Large intestine (tissue), 12 donors: ENCODE measurements around the gene TEX29. TPM values are rescaled to one million over a fixed set of nuclear protein-coding genes. Genes with fewer than 3 reads are reported as not detected.

Source experiments
- DNase-seq, 2 donors: peaks; one replicate each; pipeline versions ENCODE4 v3.0.0 to v3.0.0-alpha.2; 2013
- H3K27ac ChIP-seq: one replicate; pipeline ENCODE4 v1.5.1; 2013; ENCODE audit warnings: low read length
- H3K27me3 ChIP-seq: 2 replicates; pipeline ENCODE4 v1.6.1; 2013; ENCODE audit warnings: low read length; ENCODE audit not compliant: control insufficient read depth, insufficient read depth
- H3K36me3 ChIP-seq: 2 replicates; pipeline ENCODE4 v1.6.1; 2013; ENCODE audit warnings: low read length; ENCODE audit not compliant: control insufficient read depth, insufficient read depth
- H3K4me1 ChIP-seq: one replicate; pipeline ENCODE4 v1.6.1; 2013; ENCODE audit warnings: low read length; ENCODE audit not compliant: control insufficient read depth, insufficient read depth
- H3K4me3 ChIP-seq: one replicate; pipeline ENCODE4 v1.5.1; 2013; ENCODE audit warnings: low read length
- H3K9me3 ChIP-seq: one replicate; pipeline ENCODE4 v1.6.1; 2013; ENCODE audit warnings: mild to moderate bottlenecking, low read depth, low read length, moderate library complexity; ENCODE audit not compliant: control insufficient read depth
- WGBS: methylation state at CpG from one replicate; pipeline ENCODE4 v1.1.5; 2013; ENCODE audit warnings: low lambda C conversion rate; ENCODE audit not compliant: insufficient coverage; 5-methylcytosine and 5-hydroxymethylcytosine counted together
- long read RNA-seq, 11 donors: transcript quantifications; one replicate each; lab custom pipeline, GENCODE V29; 2026
- polyA plus RNA-seq: library from polyadenylated mRNA; unstranded; fragments of 120-200 nt; gene quantifications from one replicate; pipeline ENCODE4 v1.2.1, GENCODE V29; 2013

The TEX29 gene
- 0.22 TPM for polyA plus RNA-seq
- long read RNA-seq, donor 1, result 0 reads
- long read RNA-seq, donor 2, result 0 reads
- long read RNA-seq, donor 3, result 0 reads
- long read RNA-seq, donor 4, result 0 reads
- long read RNA-seq, donor 5, result 0 reads
- long read RNA-seq, donor 6, result 0 reads
- long read RNA-seq, donor 7, result 0 reads
- long read RNA-seq, donor 8, result 0 reads
- long read RNA-seq, donor 9, result 0 reads
- long read RNA-seq, donor 10, result 0 reads
- long read RNA-seq, donor 11, result 0 reads

DNA sequence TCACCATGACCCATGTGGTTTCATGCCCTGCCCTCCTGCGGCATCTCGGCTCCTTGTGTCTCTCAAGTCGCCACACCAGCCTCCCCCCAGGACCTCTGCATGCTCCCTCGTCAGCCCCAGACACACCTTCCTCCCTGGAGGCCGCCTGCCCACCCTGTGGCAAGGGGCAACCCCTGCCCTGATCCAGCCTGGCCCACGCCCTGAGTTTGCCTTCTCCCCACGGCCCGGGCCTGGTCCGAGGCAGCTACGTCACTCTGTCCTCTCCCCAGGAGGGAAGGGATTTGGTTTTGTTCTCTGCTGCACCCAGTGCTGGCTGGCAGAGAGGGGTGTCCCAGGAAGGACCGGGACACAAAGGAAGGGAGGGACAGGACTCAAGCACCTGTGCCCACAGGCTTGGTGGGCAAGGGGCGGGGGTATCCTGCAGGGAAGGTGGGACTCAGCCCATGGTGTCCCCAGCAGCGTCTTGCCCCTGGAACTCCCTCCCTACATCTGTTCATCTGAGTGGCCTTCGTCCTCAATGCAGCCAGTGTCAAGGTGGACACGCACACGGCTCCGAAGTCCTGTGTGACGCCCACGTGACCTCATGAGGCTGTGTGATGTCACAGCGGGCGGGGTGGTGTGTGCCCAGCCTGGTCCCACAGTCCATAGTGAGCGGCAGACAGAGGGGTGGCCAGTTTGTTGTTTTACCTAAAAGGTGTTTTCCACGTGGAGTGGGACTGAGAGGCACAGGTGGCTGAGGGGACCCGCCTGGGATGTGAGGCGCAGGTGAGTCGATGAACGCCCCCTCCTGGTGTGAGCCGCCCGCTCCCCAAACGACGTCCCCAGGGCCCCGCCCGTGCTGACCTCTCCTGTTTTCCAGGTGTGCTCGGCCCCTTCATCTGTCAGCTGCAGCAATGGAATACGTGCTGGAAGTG is at the start of gene TEX29:
Gene TEX29 (plus strand): TSS at position 645 of the 914 bp plus-strand sequence. CDS start 249 bp downstream, at position 894.
- Histone ChIP-seq H3K4me3 (no peak within 1 kb of the TSS), H3K9me3 (no peaks in the 10 kb centered on the region), H3K27me3 (no peaks in the 10 kb centered on the region), H3K36me3 (no peaks in the 10 kb centered on the region), H3K4me1 (no peaks in the 10 kb centered on the region), H3K27ac (no peak within 1 kb of the TSS)
- WGBS, result no CpG with 5 or more reads among the region's 35 CpGs
- DNase-seq, result no peak

GRCh38 chr13:111270765-111271698 is 49.4 kb upstream of the TEX29 start:
- H3K9me3 ChIP-seq, result no peaks in the 10 kb centered on the region
- H3K4me1 ChIP-seq, result no peaks in the 10 kb centered on the region
- H3K36me3 ChIP-seq, result peaks cover 77% of the 10 kb centered on the region
- no peak for DNase-seq
- H3K27me3 ChIP-seq, result no peaks in the 10 kb centered on the region
- no peak overlapping the region for H3K27ac ChIP-seq
- no CpG with 5 or more reads among the region's 20 CpGs for WGBS
- H3K4me3 ChIP-seq, result no peak overlapping the region

GRCh38 chr13:111272117-111272516 is 48.3 kb upstream of the TEX29 start:
- H3K36me3 ChIP-seq, result peaks cover 75% of the 10 kb centered on the region
- no peak overlapping the region for H3K27ac ChIP-seq
- no peak overlapping the region for H3K4me3 ChIP-seq
- no peaks in the 10 kb centered on the region for H3K27me3 ChIP-seq
- WGBS, result 80% methylated on average over 1 of the region's 7 CpGs
- H3K4me1 ChIP-seq, result no peaks in the 10 kb centered on the region
- DNase-seq, result no peak
- H3K9me3 ChIP-seq, result no peaks in the 10 kb centered on the region

DNA sequence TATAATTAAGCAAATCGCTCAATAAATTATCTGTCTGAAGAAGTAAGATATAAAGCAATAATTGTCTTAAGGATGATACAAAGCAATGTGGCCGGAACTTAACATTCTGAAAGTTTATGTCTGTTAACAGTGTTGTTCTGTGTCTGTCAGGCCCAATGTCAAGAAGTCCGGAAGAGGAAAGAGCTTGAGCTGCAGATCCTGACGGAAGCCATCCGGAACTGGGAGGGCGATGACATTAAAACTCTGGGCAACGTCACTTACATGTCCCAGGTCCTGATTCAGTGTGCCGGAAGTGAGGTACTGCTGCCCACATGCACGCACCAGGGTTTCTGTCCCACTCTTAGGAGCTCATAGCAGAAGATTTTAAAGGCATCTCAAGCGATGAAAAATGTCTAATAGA is 45.1 kb upstream of the TEX29 start:
- Histone ChIP-seq H3K4me3 (no peak overlapping the region), H3K9me3 (no peaks in the 10 kb centered on the region), H3K27me3 (no peaks in the 10 kb centered on the region), H3K4me1 (no peaks in the 10 kb centered on the region), H3K36me3 (peaks cover 72% of the 10 kb centered on the region), H3K27ac (no peak overlapping the region)
- WGBS, result 100% methylated on average over 2 of the region's 10 CpGs
- DNase-seq, result no peak

DNA sequence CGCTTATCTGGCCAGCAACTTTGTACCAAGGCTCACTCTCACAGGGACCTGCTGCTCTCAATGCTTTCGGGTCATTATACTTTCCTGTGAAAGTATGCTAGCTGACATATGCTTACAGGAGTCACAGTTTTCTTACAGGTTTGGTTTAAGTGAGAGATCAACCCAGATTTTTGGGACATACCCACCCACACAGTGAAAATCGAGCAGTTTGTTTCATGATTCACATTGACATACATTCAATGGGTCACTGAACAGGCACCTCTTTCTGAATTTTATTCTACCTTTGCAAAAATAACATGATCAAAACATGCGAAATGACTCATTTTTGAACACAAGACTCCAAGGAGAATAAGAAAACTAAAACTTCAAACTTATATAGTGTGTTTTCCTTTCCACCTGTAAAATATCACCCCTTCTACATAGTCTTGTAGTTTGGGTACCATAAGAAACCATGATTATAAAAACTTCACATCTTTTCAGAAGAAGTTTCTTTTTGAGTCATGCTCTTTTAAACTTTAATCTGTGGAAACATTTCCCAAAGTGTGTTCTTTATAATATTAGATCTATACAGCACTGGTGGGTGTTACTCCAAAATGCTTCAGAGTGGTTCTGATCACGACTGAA is 44.3 kb upstream of the TEX29 start:
- H3K27me3 ChIP-seq, result no peaks in the 10 kb centered on the region
- no peak for DNase-seq
- H3K36me3 ChIP-seq, result peaks cover 73% of the 10 kb centered on the region
- no peak overlapping the region for H3K27ac ChIP-seq
- no peaks in the 10 kb centered on the region for H3K4me1 ChIP-seq
- WGBS, result 100% methylated on average over 1 of the region's 5 CpGs
- H3K4me3 ChIP-seq, result no peak overlapping the region
- H3K9me3 ChIP-seq, result no peaks in the 10 kb centered on the region

GRCh38 chr13:111278258-111278657 is 42.2 kb upstream of the TEX29 start:
- DNase-seq, result no peak
- no peaks in the 10 kb centered on the region for H3K27me3 ChIP-seq
- H3K9me3 ChIP-seq, result no peaks in the 10 kb centered on the region
- no peak overlapping the region for H3K27ac ChIP-seq
- no CpG with 5 or more reads among the region's 10 CpGs for WGBS
- no peaks in the 10 kb centered on the region for H3K4me1 ChIP-seq
- no peak overlapping the region for H3K4me3 ChIP-seq
- H3K36me3 ChIP-seq, result peaks cover 73% of the 10 kb centered on the region

DNA sequence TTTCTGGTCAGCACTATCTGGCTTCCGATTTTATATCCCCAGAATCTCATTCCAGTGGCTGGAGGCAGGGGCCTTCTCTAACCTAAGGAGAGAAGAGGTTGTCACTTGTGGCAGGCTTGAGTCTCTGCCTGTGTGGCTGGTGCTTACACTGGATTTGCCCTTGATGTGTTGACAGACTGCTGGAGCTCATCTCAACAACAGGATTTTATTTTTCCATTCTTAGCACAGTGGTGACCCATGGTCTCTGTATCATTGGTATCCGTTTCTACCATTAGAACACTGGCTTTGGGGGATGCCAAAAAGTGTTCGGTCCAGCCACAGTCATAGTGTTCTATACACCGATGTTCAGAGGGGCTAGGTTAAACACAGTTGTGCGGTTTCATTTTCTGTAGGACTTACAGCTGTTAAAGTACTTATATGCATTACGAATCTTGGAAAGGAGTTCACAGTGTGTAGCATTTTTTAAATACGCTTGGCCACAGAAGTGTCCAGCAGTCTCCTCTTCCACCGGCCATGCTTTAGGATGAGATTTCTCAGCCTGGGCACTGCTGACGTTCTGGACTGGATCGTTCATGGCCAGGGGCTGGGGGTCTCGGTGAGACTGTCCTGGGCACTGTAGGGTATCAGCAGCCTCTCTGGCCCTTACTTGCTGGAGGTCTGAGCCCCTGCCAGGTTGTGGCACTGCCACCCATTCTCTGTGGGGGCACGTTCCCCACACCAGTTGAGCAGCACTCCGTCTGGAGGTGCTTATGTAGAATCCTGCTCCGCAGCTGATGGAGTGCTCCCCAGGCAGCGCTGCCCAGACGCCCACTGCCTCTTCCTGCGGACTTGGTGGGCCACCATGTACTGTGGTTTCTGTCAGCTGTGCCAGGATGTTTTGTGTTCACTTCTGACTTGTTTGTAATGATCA is 41.4 kb upstream of the TEX29 start:
- peaks cover 74% of the 10 kb centered on the region for H3K36me3 ChIP-seq
- no peak for DNase-seq
- no peaks in the 10 kb centered on the region for H3K27me3 ChIP-seq
- no peak overlapping the region for H3K27ac ChIP-seq
- 100% methylated on average over 1 of the region's 17 CpGs for WGBS
- H3K4me3 ChIP-seq, result no peak overlapping the region
- no peaks in the 10 kb centered on the region for H3K4me1 ChIP-seq
- H3K9me3 ChIP-seq, result no peaks in the 10 kb centered on the region

DNA sequence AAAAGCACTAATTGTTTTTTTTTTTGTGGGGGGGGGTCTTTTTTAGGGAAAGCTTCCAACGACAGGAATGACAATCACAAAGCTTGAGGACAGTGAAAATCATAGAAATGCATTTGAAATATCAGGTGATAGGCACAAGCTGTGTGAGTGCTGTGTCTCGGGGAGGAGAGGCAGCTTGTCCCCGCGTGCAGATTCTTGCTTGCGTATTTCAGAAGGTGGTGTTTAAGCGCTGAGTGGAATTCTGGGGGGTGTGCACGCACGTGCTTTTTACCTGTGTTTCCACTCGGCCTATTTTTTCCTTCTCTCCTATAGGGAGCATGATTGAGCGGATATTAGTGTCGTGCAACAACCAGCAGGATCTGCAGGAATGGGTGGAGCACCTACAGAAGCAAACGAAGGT is 40.2 kb upstream of the TEX29 start:
- peaks cover 78% of the 10 kb centered on the region for H3K36me3 ChIP-seq
- peak overlapping the region; percentile 68 for H3K27ac ChIP-seq
- WGBS, result no CpG with 5 or more reads among the region's 12 CpGs
- H3K27me3 ChIP-seq, result no peaks in the 10 kb centered on the region
- no peak overlapping the region for H3K4me3 ChIP-seq
- H3K9me3 ChIP-seq, result no peaks in the 10 kb centered on the region
- H3K4me1 ChIP-seq, result no peaks in the 10 kb centered on the region
- DNase-seq, result no peak
